Activated naive CD4-positive, alpha-beta T cell treated with anti-CD3 and anti-CD28 coated beads, Interleukin-2, amount 50 U/mL, for 72 hours (primary cell): ENCODE data around the gene SNRPE. TPM values are rescaled to one million over a fixed set of nuclear protein-coding genes. Genes with fewer than 3 reads are reported as not detected.
"Not testable (repeated sequence)": the region's sequence is repeated elsewhere in the genome, so short reads cannot be mapped to it uniquely, and the experiment has no call there.

ENCODE experiments used
- ATAC-seq, 2 donors: fragments of 150-1000 bp; cut with Tn5 transposase; 2 replicates each; pipeline ENCODE4 v1.10.0; 2021; ENCODE audit warnings: mild to moderate bottlenecking in 2 of 2, moderate library complexity in 2 of 2
- DNase-seq, 2 donors: peaks; one replicate each; pipeline ENCODE4 v3.0.0; 2021 to 2022; ENCODE audit warnings: low spot score in 2 of 2
- H3K27ac Mint-ChIP-seq, 2 donors: one replicate each; pipeline ENCODE4 v1.8.0; 2022; ENCODE audit warnings: mild to moderate bottlenecking in 2 of 2, mixed read lengths in 2 of 2
- H3K36me3 Mint-ChIP-seq, 2 donors: one replicate each; pipeline ENCODE4 v1.8.0; 2022; ENCODE audit warnings: mixed read lengths in 2 of 2
- H3K9me3 Mint-ChIP-seq, 2 donors: one replicate each; pipeline ENCODE4 v1.8.0; 2022; ENCODE audit warnings: mixed read lengths in 2 of 2
- total RNA-seq, 2 donors: library from RNA; stranded (reverse); gene quantifications; one replicate each; pipeline ENCODE4 v1.2.3, GENCODE V29; 2022

SNRPE gene
- 100 to 1,000 TPM; 211 to 285 TPM for total RNA-seq

- peak; percentile 97 to 98 for DNase-seq
- H3K27ac Mint-ChIP-seq: peak within 1 kb of the TSS; percentile 100
- no peaks in the 10 kb centered on the region for H3K9me3 Mint-ChIP-seq
- peaks cover 24 to 35% of the 10 kb centered on the region in 2 donors for H3K36me3 Mint-ChIP-seq
- ATAC-seq: peak; percentile 98 to 99
These were observed at the start of gene SNRPE for GRCh38 chr1:203861379-203862184. SNRPE (plus strand) TSS chr1:203861599; CDS start chr1:203861660, 61 bp downstream.

- Mint-ChIP-seq H3K9me3 (no peaks in the 10 kb centered on the region), H3K36me3 (peaks cover 0 to 37% of the 10 kb centered on the region in 2 donors), H3K27ac (no peak overlapping the region)
- DNase-seq: no peak
- ATAC-seq: no peak
These were observed 47.6 kb upstream of the SNRPE start for GRCh38 chr1:203813581-203814341.

GRCh38 chr1:203818399-203818798 lies 43.0 kb upstream of the SNRPE start:
- Mint-ChIP-seq H3K36me3 (peaks cover 17 to 40% of the 10 kb centered on the region in 2 donors), H3K9me3 (no peaks in the 10 kb centered on the region), H3K27ac (peak overlapping the region in 1 of 2 donors; percentile 58)
- ATAC-seq: no peak
- DNase-seq: no peak

DNA sequence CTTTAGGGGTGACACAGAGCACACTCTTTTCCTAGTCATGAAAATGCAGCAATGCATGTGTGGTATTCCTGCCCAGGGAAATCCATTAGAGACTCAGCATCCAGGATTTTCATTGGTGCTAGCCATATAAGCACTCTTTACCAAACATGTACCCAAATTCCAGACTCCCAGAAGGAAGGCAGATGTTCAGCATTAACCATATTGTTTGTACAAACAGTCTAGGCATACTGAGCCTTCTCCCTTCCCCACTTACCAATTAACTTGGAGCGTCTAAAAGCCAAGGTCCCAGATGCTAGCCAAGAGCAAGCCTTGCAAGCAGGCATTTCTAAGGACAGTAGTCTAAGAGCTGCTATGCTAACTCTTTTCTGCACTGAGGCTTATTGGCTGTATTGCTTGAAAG lies 38.1 kb upstream of the SNRPE start:
- H3K36me3 Mint-ChIP-seq: peaks cover 24 to 40% of the 10 kb centered on the region in 2 donors

DNA sequence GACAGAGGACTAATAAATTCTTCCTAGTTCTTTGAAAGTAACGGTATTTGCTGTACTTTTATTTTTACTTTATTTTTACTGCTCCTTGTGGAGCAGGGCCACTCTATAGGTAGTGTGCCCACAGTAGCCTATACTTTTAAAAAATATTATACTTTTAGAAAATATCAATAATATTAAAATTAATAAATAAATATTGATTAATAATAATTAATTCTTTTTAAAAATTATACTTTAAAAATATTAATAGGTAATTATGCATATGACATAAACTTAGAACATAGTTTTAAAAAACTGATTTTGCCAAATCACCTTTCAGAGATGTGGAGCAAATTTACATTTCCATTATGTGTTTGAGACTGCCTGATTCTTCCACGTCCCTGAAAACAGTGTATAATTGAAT lies 35.2 kb upstream of the SNRPE start:
- DNase-seq: no peak
- no peaks in the 10 kb centered on the region for H3K9me3 Mint-ChIP-seq
- H3K36me3 Mint-ChIP-seq: peaks cover 24 to 43% of the 10 kb centered on the region in 2 donors
- no peak overlapping the region for H3K27ac Mint-ChIP-seq
- ATAC-seq: no peak

More for the DNA sequence above, 38.1 kb upstream of the SNRPE start:
- DNase-seq (no peak), ATAC-seq (no peak)
- Mint-ChIP-seq H3K9me3 (no peaks in the 10 kb centered on the region), H3K27ac (peak overlapping the region in 1 of 2 donors; percentile 0)

DNA sequence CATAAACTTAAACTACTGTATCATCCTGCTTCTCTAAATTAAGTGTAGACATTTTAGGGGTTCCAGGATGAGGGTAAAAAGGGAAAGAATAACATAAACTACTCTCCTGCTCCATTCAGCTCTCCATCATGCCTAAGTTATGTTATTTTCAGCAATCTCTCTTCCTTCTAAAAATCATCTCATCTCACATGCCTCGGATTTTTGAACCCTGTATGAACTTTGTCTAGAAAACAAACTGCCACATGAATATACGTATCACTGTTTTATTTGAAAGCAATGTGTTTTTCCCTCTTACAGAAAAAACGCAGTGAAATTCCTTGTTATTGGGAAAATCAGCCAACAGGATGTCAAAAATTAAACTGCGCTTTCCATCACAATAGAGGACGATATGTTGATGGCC lies 33.4 kb upstream of the SNRPE start:
- DNase-seq (no peak), ATAC-seq (no peak)
- Mint-ChIP-seq H3K9me3 (no peaks in the 10 kb centered on the region), H3K27ac (no peak overlapping the region), H3K36me3 (peaks cover 16 to 40% of the 10 kb centered on the region in 2 donors)

DNA sequence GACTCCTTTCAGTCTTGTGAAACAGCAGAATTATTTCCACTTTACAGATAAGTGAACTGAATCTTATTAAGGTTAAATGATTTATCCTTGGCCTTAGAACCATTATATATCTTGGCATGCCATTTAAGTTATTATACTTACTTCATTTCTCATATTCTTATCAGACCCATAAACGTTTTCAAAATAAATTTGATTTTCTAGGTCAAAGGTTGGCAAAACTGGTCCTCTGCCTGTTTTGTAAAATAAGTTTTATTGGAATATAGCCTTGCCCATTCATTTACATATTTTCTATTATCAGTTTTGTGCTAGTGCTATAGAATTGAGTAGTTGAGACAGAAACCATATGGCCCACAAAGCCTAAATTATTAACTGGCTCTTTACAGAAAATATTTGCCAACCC lies 32.9 kb upstream of the SNRPE start:
- Mint-ChIP-seq H3K36me3 (peaks cover 16 to 40% of the 10 kb centered on the region in 2 donors), H3K9me3 (no peaks in the 10 kb centered on the region), H3K27ac (no peak overlapping the region)
- no peak for ATAC-seq
- DNase-seq: no peak

GRCh38 chr1:203829247-203829646 lies 32.2 kb upstream of the SNRPE start:
- not testable (repeated sequence) for H3K27ac Mint-ChIP-seq, ATAC-seq
- H3K36me3 Mint-ChIP-seq: peaks cover 16 to 40% of the 10 kb centered on the region in 2 donors

DNA sequence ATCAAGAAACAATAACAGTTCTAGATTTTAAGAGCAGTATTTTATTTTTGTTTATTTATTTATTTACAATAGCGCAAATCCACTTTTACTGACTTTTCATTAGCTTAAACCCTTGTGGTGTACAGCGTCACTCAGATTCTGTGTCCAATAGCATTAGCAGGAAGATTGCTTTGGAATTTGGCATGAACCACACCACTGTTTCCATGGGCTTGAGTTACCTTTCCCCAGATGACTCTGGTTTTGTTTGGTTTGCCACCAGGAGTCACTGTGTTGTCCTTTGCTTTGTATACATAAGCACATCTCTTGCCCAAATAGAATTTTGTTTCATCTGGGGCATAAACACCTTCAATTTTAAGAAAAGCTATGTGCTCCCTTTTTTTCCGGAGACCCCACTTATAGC lies 25.9 kb upstream of the SNRPE start:
- DNase-seq (no peak), ATAC-seq (no peak)
- no peaks in the 10 kb centered on the region for H3K9me3 Mint-ChIP-seq
- peaks cover 16 to 22% of the 10 kb centered on the region in 2 donors for H3K36me3 Mint-ChIP-seq
- H3K27ac Mint-ChIP-seq: no peak overlapping the region

More at GRCh38 chr1:203829247-203829646, 32.2 kb upstream of the SNRPE start:
- DNase-seq, H3K9me3 Mint-ChIP-seq: not testable (repeated sequence)

DNA sequence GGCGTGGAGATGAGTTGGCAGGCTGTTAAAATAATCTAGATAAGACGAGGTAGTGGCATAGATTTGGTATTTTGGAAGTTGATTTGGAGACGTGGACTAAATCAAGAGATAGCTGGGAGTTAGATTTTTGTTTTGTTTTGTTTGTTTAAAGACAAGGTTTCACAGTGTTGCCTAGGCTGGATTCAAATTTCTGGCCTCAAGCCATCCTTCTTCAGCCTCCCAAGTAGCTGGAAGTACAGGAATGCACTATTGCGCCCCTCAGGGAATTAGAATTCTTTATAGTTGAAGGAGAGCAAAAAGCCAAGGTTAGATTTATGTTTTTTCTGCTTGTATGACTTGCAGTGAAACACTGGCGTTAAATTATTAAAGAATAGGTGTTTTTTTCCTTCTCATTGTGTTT lies 22.3 kb upstream of the SNRPE start:
- DNase-seq (no peak), ATAC-seq (no peak)
- peaks cover 16 to 33% of the 10 kb centered on the region in 2 donors for H3K36me3 Mint-ChIP-seq
- H3K9me3 Mint-ChIP-seq: no peaks in the 10 kb centered on the region
- H3K27ac Mint-ChIP-seq: peak overlapping the region in 1 of 2 donors; percentile 71

- no peaks in the 10 kb centered on the region for H3K9me3 Mint-ChIP-seq
- H3K27ac Mint-ChIP-seq: peak overlapping the region in 1 of 2 donors; percentile 72
- peaks cover 16 to 33% of the 10 kb centered on the region in 2 donors for H3K36me3 Mint-ChIP-seq
- no peak for ATAC-seq
- no peak for DNase-seq
These were observed 21.1 kb upstream of the SNRPE start for GRCh38 chr1:203840208-203840808.

GRCh38 chr1:203842559-203842876 lies 18.9 kb upstream of the SNRPE start:
- no peak overlapping the region for H3K27ac Mint-ChIP-seq
- no peaks in the 10 kb centered on the region for H3K9me3 Mint-ChIP-seq
- DNase-seq (no peak), ATAC-seq (no peak)
- peaks cover 18 to 30% of the 10 kb centered on the region in 2 donors for H3K36me3 Mint-ChIP-seq

DNA sequence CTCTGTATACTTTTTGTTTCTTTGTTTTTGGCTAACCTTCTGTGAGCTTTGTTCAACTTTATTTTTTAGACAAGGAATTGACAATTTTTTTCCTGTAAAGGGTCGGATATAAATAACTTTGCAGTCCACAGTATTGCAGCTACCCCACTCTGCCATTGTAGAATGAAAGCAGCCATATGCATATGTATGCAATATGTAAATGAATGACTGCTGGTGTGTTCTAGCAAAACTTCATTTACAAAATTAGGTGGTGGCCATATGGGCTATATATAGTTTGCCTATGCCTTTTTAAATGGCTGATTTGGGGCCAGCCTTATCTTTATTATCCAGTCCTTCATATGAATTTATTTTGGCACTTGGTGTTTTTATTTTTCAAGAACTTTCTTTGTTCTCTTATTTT lies 18.0 kb upstream of the SNRPE start:
- H3K9me3 Mint-ChIP-seq: no peaks in the 10 kb centered on the region
- no peak overlapping the region for H3K27ac Mint-ChIP-seq
- DNase-seq (no peak), ATAC-seq (no peak)
- H3K36me3 Mint-ChIP-seq: peaks cover 10 to 21% of the 10 kb centered on the region in 2 donors

- H3K9me3 Mint-ChIP-seq, DNase-seq, H3K27ac Mint-ChIP-seq, ATAC-seq: not testable (repeated sequence)
- peaks cover 0 to 11% of the 10 kb centered on the region in 2 donors for H3K36me3 Mint-ChIP-seq
These were observed 8.3 kb upstream of the SNRPE start for GRCh38 chr1:203853112-203853511.

- no peak for ATAC-seq
- Mint-ChIP-seq H3K9me3 (no peaks in the 10 kb centered on the region), H3K27ac (peak overlapping the region in 1 of 2 donors; percentile 44), H3K36me3 (peaks cover 11 to 14% of the 10 kb centered on the region in 2 donors)
- DNase-seq: no peak
These were observed 3.3 kb upstream of the SNRPE start for GRCh38 chr1:203858055-203858454.

GRCh38 chr1:203858975-203859374 lies 2.4 kb upstream of the SNRPE start:
- DNase-seq: no peak
- Mint-ChIP-seq H3K27ac (peak overlapping the region in 1 of 2 donors; percentile 22), H3K36me3 (peaks cover 17 to 21% of the 10 kb centered on the region in 2 donors), H3K9me3 (no peaks in the 10 kb centered on the region)
- no peak for ATAC-seq
